Transverse colon (tissue), 3 donors: ENCODE data around the gene EFCAB10.

ENCODE experiments used
- EP300 ChIP-seq: sonication (generic); formaldehyde crosslinking; IDR thresholded peaks from one replicate; pipeline ENCODE4 v1.6.1; 2017; ENCODE audit warnings: antibody characterized with exemption, low read depth
- POLR2A ChIP-seq: fragments of 450-650 bp; IDR thresholded peaks from one replicate; pipeline ENCODE4 v1.6.1; 2016; ENCODE audit warnings: antibody characterized with exemption, mild to moderate bottlenecking, moderate library complexity
- TF ChIP-seq, protein P1 (sequence below), 5 experiments: fragments of 200-600 bp in 3 of 5; fragments of 450-650 bp in 2 of 5; sonication (generic) in 3 of 5; IDR thresholded peaks; 1 replicate in 2 of 5; 2 replicates in 3 of 5; pipeline ENCODE4 v1.5.1; 2016 to 2017; ENCODE audit warnings: antibody characterized with exemption in 5 of 5, inconsistent platforms in 3 of 5, mild to moderate bottlenecking in 2 of 5, moderate library complexity in 1 of 5

DNA sequence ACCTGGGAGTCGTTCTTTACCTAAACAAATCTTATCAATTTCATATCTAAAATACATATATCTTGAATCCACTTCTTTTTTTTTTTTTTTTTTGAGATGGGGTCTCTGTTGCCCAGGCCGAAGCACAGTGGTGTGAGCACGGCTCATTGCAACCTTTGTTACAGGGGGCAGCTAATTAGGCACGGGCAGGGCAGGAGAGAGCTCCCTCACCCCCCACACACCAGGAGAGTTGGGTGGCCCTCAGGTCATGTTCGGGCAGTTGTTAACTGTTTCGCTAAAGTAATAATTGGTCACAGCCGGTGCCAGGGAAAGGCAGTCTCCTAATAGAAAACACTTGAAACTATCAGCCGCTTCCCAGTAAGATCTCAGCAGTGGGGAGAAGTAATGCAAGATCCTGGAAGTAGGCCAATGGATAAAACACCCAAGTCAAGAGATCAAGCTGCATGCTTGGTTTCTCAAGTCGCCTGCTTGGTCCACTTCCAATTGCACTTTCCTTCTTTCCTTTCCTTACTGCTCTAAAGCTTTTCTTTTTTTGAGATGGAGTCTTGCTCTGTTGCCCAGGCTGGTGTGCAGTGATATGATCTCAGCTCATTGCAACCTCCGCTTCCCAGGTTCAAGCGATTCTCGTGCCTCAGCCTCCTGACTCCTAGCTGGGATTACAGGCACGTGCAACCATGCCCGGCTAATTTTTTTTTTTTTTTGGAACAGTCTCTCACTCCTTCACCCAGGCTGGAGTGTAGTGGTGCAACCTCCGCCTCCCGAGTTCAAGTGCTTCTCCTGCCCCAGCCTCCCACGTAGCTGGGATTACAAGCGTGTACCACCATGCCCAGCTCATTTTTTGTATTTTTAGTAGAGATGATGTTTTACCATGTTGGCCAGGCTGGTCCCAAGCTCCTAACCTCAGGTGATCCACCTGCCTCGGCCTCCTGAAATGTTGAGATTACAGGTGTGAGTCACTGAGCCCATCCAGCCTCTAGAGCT is 21.3 kb upstream of the EFCAB10 start:
- TF ChIP-seq EP300 (no peak), POLR2A (no peak)
- TF ChIP-seq, protein P1, sequence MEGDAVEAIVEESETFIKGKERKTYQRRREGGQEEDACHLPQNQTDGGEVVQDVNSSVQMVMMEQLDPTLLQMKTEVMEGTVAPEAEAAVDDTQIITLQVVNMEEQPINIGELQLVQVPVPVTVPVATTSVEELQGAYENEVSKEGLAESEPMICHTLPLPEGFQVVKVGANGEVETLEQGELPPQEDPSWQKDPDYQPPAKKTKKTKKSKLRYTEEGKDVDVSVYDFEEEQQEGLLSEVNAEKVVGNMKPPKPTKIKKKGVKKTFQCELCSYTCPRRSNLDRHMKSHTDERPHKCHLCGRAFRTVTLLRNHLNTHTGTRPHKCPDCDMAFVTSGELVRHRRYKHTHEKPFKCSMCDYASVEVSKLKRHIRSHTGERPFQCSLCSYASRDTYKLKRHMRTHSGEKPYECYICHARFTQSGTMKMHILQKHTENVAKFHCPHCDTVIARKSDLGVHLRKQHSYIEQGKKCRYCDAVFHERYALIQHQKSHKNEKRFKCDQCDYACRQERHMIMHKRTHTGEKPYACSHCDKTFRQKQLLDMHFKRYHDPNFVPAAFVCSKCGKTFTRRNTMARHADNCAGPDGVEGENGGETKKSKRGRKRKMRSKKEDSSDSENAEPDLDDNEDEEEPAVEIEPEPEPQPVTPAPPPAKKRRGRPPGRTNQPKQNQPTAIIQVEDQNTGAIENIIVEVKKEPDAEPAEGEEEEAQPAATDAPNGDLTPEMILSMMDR (IDR thresholded peaks at IDR 0.05) = no peak
